ENCODE measurements around the gene ZNF799. TPM values are rescaled to one million over a fixed set of nuclear protein-coding genes. Genes with fewer than 3 reads are reported as not detected.
"Not testable (repeated sequence)": the region's sequence is repeated elsewhere in the genome, so short reads cannot be mapped to it uniquely, and the experiment has no call there.

ZNF799 gene
- total RNA-seq (ENCODE audit: unreplicated experiment): 4.9 TPM
- long read RNA-seq, partial matches to known transcripts: 0 of 4 reads
- long read RNA-seq, other reads (novel, unspliced or antisense): 1 of 4 reads

DNA sequence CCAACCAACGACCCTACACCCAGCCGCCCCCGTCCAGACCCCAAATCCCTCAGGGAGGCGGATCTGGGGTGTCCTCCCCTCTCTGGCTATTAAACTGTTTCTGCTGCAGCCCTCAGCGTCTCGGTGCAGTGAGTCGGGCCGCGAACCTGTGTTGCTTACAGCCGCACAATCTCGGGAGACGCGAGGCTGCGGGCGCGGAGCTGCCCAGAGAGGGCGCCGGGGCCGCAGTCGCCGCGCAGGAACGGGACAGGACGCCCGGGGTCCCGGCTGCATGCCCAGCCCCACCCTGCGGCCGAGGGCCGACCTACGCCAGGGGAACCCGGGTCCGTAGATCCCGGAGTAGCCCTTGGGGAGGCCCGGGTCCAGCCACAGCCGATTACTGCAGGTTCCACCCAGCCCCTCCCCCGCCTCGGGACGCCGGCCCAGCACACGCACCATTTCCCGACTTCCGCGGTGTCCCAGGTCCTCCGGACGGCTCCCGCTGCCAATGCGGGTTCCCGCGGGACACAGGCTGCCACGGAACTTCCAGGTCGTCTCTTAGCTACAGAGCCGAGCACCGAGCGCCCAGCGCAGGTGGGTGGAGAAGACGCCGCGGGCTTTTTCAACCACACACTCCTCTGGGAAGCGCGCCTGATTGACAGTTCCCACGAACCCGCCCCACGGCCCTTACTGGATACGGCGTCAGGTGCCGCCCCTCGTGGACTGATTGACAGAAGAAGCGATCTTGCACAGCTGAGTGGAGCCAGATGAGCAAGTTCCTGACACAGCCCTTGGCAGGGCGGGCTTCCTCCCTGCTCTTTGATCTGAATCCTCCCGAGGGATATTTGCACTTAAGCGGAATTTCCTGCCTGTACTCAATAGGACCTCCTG, at the start of gene ZNF799:
ZNF799 (minus strand) TSS at position 639 of the 870 bp plus-strand sequence; CDS start at position 438, 201 bp downstream.
- Mint-ChIP-seq H3K27ac (ENCODE audit: unreplicated experiment) (peak within 1 kb of the TSS; percentile 87), H3K4me3 (ENCODE audit: unreplicated experiment) (peak within 1 kb of the TSS; percentile 91), H3K9me3 (ENCODE audit: unreplicated experiment) (peaks cover 9% of the 10 kb centered on the region), H3K4me1 (ENCODE audit: unreplicated experiment) (peaks cover 8% of the 10 kb centered on the region), H3K36me3 (ENCODE audit: low read depth, unreplicated experiment) (peaks cover 15% of the 10 kb centered on the region), H3K27me3 (ENCODE audit: unreplicated experiment) (peaks cover 3% of the 10 kb centered on the region)
- DNase-seq (ENCODE audit: low spot score): peak; percentile 88
- TF ChIP-seq, protein P1, sequence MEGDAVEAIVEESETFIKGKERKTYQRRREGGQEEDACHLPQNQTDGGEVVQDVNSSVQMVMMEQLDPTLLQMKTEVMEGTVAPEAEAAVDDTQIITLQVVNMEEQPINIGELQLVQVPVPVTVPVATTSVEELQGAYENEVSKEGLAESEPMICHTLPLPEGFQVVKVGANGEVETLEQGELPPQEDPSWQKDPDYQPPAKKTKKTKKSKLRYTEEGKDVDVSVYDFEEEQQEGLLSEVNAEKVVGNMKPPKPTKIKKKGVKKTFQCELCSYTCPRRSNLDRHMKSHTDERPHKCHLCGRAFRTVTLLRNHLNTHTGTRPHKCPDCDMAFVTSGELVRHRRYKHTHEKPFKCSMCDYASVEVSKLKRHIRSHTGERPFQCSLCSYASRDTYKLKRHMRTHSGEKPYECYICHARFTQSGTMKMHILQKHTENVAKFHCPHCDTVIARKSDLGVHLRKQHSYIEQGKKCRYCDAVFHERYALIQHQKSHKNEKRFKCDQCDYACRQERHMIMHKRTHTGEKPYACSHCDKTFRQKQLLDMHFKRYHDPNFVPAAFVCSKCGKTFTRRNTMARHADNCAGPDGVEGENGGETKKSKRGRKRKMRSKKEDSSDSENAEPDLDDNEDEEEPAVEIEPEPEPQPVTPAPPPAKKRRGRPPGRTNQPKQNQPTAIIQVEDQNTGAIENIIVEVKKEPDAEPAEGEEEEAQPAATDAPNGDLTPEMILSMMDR (IDR thresholded peaks at IDR 0.05; ENCODE audit: unreplicated experiment): no peak

DNA sequence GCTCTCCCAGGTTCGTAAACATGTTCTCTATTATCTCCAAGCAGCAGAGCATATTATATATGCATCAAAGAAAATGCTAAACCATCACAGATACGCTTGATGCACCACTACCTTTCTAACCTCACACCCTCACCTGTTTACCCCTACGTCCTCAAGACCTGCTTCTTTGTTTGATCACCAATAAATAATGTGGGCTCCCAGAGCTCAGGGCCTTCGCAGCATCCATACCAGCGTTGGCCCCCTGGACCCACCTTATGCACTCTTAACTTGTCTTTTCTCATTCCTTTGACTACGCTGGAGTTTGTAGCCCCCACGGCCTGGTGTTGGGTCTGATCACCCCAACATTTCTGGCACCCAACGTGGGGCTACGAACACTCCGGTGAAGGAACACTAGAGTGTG, 49.8 kb upstream of the ZNF799 start:
- H3K27ac Mint-ChIP-seq (ENCODE audit: unreplicated experiment): peak overlapping the region; percentile 4
- no peak for DNase-seq (ENCODE audit: low spot score)
- TF ChIP-seq, protein P1 (IDR thresholded peaks at IDR 0.05; ENCODE audit: unreplicated experiment): no peak
- no peaks in the 10 kb centered on the region for H3K4me1 Mint-ChIP-seq (ENCODE audit: unreplicated experiment)
- peak overlapping the region; percentile 3 for H3K4me3 Mint-ChIP-seq (ENCODE audit: unreplicated experiment)
- peaks cover 31% of the 10 kb centered on the region for H3K36me3 Mint-ChIP-seq (ENCODE audit: low read depth, unreplicated experiment)
- peaks cover 4% of the 10 kb centered on the region for H3K27me3 Mint-ChIP-seq (ENCODE audit: unreplicated experiment)
- peaks cover 36% of the 10 kb centered on the region for H3K9me3 Mint-ChIP-seq (ENCODE audit: unreplicated experiment)

DNA sequence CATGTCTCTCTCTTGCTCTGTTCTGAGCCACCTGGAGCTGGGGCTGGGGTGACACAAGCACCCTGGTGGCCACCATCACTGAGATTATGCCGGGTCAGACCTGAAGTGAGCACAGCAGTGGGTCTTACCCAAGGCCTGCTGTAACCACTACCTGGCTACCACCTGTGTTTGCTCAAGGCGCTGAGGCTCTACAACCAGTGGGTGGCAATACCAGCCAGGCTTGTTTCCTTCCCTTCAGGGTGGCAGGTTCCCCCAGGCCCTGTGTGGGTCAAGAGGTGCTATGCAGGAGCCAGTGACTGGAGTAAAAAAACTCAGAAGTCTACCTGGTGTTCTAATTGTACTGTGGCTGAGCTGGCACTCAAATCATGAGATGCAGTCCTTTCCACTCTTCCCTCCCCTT, 47.7 kb upstream of the ZNF799 start:
- H3K27ac Mint-ChIP-seq (ENCODE audit: unreplicated experiment): no peak overlapping the region
- H3K4me3 Mint-ChIP-seq (ENCODE audit: unreplicated experiment): no peak overlapping the region
- DNase-seq (ENCODE audit: low spot score): no peak
- H3K36me3 Mint-ChIP-seq (ENCODE audit: low read depth, unreplicated experiment): peaks cover 40% of the 10 kb centered on the region
- H3K27me3 Mint-ChIP-seq (ENCODE audit: unreplicated experiment): peaks cover 4% of the 10 kb centered on the region
- TF ChIP-seq, protein P1 (IDR thresholded peaks at IDR 0.05; ENCODE audit: unreplicated experiment): no peak
- H3K9me3 Mint-ChIP-seq (ENCODE audit: unreplicated experiment): peaks cover 45% of the 10 kb centered on the region
- no peaks in the 10 kb centered on the region for H3K4me1 Mint-ChIP-seq (ENCODE audit: unreplicated experiment)

DNA sequence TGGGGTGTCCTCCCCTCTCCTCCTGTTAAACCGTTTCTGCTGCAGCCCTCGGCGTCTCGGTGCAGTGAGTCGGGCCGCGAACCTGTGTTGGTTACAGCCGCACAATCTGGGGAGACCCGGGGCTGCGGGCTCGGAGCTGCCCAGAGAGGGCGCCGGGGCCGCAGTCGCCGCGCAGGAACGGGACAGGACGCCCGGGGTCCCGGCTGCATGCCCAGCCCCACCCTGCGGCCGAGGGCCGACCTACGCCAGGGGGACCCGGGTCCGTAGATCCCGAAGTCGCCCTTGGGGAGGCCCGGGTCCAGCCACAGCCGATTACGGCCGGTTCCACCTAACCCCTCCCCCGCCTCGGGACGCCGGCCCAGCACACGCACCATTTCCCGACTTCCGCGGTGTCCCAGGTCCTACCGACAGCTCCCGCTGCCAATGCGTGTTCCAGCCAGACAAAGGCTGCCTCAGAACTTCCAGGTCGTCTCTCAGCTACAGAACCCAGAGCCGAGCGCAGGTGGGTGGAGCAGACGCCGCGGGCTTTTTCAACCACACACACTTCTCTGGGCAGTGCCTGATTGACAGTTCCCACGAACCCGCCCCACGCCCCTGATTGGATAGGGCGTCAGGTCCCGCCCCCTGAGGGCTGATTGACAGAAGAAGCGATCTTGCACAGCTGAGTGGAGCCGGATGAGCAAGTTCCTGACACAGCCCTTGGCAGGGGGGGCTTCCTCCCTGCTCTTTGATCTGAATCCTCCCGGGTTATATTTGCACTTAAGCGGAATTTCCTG, 39.7 kb upstream of the ZNF799 start, which contains the start of gene ZNF443:
ZNF443 (minus strand) TSS at position 481 of the 776 bp plus-strand sequence; CDS start at position 374, 107 bp downstream.
- TF ChIP-seq, protein P1 (IDR thresholded peaks at IDR 0.05; ENCODE audit: unreplicated experiment): no peak
- Mint-ChIP-seq H3K4me3 (ENCODE audit: unreplicated experiment) (peak within 1 kb of the TSS; percentile 99), H3K9me3 (ENCODE audit: unreplicated experiment) (peaks cover 12% of the 10 kb centered on the region), H3K4me1 (ENCODE audit: unreplicated experiment) (peaks cover 5% of the 10 kb centered on the region), H3K27ac (ENCODE audit: unreplicated experiment) (peak within 1 kb of the TSS; percentile 94), H3K27me3 (ENCODE audit: unreplicated experiment) (no peaks in the 10 kb centered on the region), H3K36me3 (ENCODE audit: low read depth, unreplicated experiment) (peaks cover 20% of the 10 kb centered on the region)
- DNase-seq (ENCODE audit: low spot score): peak; percentile 98

DNA sequence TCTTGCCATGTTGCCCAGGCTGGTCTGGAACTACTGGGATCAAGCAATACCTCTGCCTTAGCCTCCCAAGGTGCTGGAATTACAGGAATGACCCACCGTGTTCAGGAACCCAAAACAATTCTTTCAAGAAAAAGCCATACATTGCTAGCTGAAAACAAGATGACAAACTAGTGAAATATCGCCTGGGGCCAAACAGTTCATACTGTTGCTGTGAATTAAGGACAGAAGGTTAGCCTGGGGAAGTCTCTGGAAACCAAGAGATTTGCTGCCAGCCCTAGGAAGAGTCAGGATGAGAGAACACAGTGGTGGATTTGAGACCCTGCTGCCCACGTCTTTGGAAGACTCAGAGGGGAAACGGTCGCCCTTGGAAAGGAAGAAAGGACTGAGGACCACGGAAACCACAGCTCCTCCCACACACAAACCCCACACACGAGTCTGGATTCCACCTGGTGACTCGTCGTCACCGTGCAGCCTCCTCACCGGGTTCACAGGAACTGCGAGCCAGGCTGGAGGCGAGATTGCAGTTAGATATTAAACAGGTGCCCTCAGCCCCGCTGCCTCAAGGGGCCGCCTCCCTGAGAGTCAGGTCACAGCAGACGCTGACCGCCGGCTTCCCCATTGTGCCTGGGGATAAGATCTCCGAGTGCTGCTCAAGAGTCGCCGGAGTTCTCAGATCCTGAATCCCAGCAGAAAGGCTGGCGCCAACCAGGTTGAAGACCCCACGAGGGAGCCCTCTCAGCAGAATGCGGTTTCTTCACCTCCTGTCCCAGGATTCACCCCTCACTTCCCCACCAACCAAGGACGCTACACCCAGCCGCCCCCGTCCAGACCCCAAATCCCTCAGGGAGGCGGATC, 38.8 kb upstream of the ZNF799 start:
- peak overlapping the region; percentile 92 for H3K4me3 Mint-ChIP-seq (ENCODE audit: unreplicated experiment)

DNA sequence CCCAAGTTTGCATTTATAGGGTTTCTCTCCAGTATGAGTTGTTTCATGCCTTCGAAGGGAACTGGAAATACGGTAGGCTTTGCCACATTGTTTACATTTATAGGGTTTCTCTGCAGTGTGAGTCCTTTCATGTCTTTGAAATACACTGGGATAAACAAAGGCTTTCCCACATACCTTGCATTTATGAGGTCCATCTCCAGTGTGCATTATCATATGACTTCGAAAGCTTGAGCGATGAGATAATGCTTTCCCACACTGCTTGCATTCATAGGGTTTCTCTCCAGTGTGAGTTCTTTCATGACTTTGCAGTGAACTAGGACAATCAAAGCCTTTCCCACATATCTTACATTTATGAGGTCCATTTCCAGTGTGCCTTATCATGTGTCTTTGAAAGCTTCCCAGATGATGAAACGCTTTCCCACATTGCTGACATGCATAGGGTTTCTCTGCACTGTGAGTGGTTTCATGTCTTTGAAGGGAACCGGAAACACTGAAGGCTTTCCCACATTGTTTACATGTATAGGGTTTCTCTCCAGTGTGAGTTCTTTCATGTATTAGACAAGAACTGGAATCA, 29.7 kb upstream of the ZNF799 start:
- not testable (repeated sequence) for H3K27me3 Mint-ChIP-seq (ENCODE audit: unreplicated experiment); DNase-seq (ENCODE audit: low spot score); H3K4me1 Mint-ChIP-seq (ENCODE audit: unreplicated experiment); H3K27ac Mint-ChIP-seq (ENCODE audit: unreplicated experiment)
- H3K9me3 Mint-ChIP-seq (ENCODE audit: unreplicated experiment): peaks cover 16% of the 10 kb centered on the region
- H3K36me3 Mint-ChIP-seq (ENCODE audit: low read depth, unreplicated experiment): peaks cover 75% of the 10 kb centered on the region
- peak overlapping the region; percentile 68 for H3K4me3 Mint-ChIP-seq (ENCODE audit: unreplicated experiment)

More for the DNA sequence above, 38.8 kb upstream of the ZNF799 start:
- DNase-seq (ENCODE audit: low spot score): peak; percentile 21
- peaks cover 10% of the 10 kb centered on the region for H3K9me3 Mint-ChIP-seq (ENCODE audit: unreplicated experiment)
- H3K4me1 Mint-ChIP-seq (ENCODE audit: unreplicated experiment); H3K27me3 Mint-ChIP-seq (ENCODE audit: unreplicated experiment): not testable (repeated sequence)
- peaks cover 22% of the 10 kb centered on the region for H3K36me3 Mint-ChIP-seq (ENCODE audit: low read depth, unreplicated experiment)
- peak overlapping the region; percentile 74 for H3K27ac Mint-ChIP-seq (ENCODE audit: unreplicated experiment)

All from endothelial cell (in vitro differentiated cells).